Neuronal stem cell (in vitro differentiated cells): ENCODE results near the gene INTS3.
A peak's percentile ranks its signal among the peaks of the same experiment; 100 is the strongest.

Experiments
- DNase-seq: peaks from one replicate; pipeline ENCODE4 v3.0.0-alpha.2; 2013; ENCODE audit warnings: low spot score
- H2AFZ ChIP-seq: one replicate; pipeline ENCODE4 v1.6.1; 2013; ENCODE audit warnings: mild to moderate bottlenecking, low read length, inconsistent platforms
- H2AK5ac ChIP-seq: 2 replicates; pipeline ENCODE4 v1.6.1; 2013; ENCODE audit warnings: low read depth, mild to moderate bottlenecking, inconsistent platforms, low read length, moderate library complexity, mixed read lengths
- H2BK120ac ChIP-seq: 2 replicates; pipeline ENCODE4 v1.6.1; 2013; ENCODE audit warnings: low read depth, mild to moderate bottlenecking, inconsistent platforms, low read length, moderate library complexity, mixed read lengths
- H2BK12ac ChIP-seq: one replicate; pipeline ENCODE4 v1.6.1; 2013; ENCODE audit warnings: low read length, inconsistent platforms
- H2BK15ac ChIP-seq: 2 replicates; pipeline ENCODE4 v1.6.1; 2013; ENCODE audit warnings: mild to moderate bottlenecking, low read length, inconsistent platforms, mixed read lengths
- H2BK5ac ChIP-seq: one replicate; pipeline ENCODE4 v1.6.1; 2013; ENCODE audit warnings: inconsistent platforms, mild to moderate bottlenecking, low read length, moderate library complexity
- H3K14ac ChIP-seq: one replicate; pipeline ENCODE4 v1.6.1; 2013; ENCODE audit warnings: low read length, inconsistent platforms
- H3K18ac ChIP-seq: 2 replicates; pipeline ENCODE4 v1.6.1; 2013; ENCODE audit warnings: low read length, inconsistent platforms
- H3K23ac ChIP-seq: 2 replicates; pipeline ENCODE4 v1.6.1; 2013; ENCODE audit warnings: low read depth, mild to moderate bottlenecking, mixed read lengths, low read length, inconsistent platforms; ENCODE audit not compliant: poor library complexity
- H3K27ac ChIP-seq: replicated peaks from 3 replicates; pipeline ENCODE4 v1.5.1; 2013; ENCODE audit warnings: low read length, inconsistent platforms
- H3K27me3 ChIP-seq, 3 experiments: 2 replicates each; pipeline ENCODE4 v1.6.1; 2013; ENCODE audit warnings: low read length in 3 of 3, mild to moderate bottlenecking in 2 of 3, inconsistent platforms in 1 of 3, low read depth in 1 of 3, mixed read lengths in 1 of 3, moderate library complexity in 1 of 3; ENCODE audit not compliant: control insufficient read depth in 3 of 3, insufficient read depth in 3 of 3
- H3K36me3 ChIP-seq, 2 donors: replicated peaks in 1 of 2; 2 replicates each; pipeline ENCODE4 v1.6.1; 2013; ENCODE audit warnings: low read length in 2 of 2; ENCODE audit not compliant: control insufficient read depth in 2 of 2, insufficient read depth in 2 of 2
- H3K4ac ChIP-seq: 2 replicates; pipeline ENCODE4 v1.6.1; 2013; ENCODE audit warnings: inconsistent platforms, mild to moderate bottlenecking, low read length, moderate library complexity
- H3K4me1 ChIP-seq, 2 donors: 1 replicate in 1 of 2; 2 replicates in 1 of 2; pipeline ENCODE4 v1.6.1; 2013; ENCODE audit warnings: low read length in 2 of 2, low read depth in 1 of 2; ENCODE audit not compliant: control insufficient read depth in 2 of 2, insufficient read depth in 1 of 2
- H3K4me2 ChIP-seq: one replicate; pipeline ENCODE4 v1.6.1; 2013; ENCODE audit warnings: mild to moderate bottlenecking, low read length, inconsistent platforms; ENCODE audit not compliant: insufficient read depth, poor library complexity, severe bottlenecking
- H3K4me3 ChIP-seq, 2 donors: 2 replicates each; pipeline ENCODE4 v1.5.1; 2013; ENCODE audit warnings: low read length in 2 of 2, mild to moderate bottlenecking in 2 of 2, inconsistent platforms in 1 of 2, moderate library complexity in 1 of 2
- H3K79me1 ChIP-seq: one replicate; pipeline ENCODE4 v1.6.1; 2013; ENCODE audit warnings: low read depth, mild to moderate bottlenecking, inconsistent platforms, low read length, moderate library complexity
- H3K9ac ChIP-seq: one replicate; pipeline ENCODE4 v1.6.1; 2013; ENCODE audit warnings: mild to moderate bottlenecking, low read depth, low read length, inconsistent platforms; ENCODE audit not compliant: poor library complexity
- H3K9me3 ChIP-seq, 2 donors: replicated peaks in 1 of 2; 2 replicates each; pipeline versions ENCODE3 to v1.6.1; 2013; ENCODE audit warnings: low read length in 2 of 2, mild to moderate bottlenecking in 2 of 2, inconsistent platforms in 1 of 2, low read depth in 1 of 2, mixed read lengths in 1 of 2, moderate library complexity in 1 of 2; ENCODE audit not compliant: control insufficient read depth in 2 of 2, insufficient read depth in 1 of 2
- H4K8ac ChIP-seq: one replicate; pipeline ENCODE4 v1.6.1; 2013; ENCODE audit warnings: low read depth, mild to moderate bottlenecking, inconsistent platforms, low read length, moderate library complexity
- H4K91ac ChIP-seq: one replicate; pipeline ENCODE4 v1.6.1; 2013; ENCODE audit warnings: low read length, low read depth, mild to moderate bottlenecking, inconsistent platforms; ENCODE audit not compliant: poor library complexity
- WGBS, 2 donors: extraction: QIAGEN DNeasy Blood & Tissue Kit; methylation state at CpG; one replicate each; pipeline ENCODE4 v1.1.7; 2013; ENCODE audit warnings: missing lambda C conversion rate in 2 of 2, mixed read lengths in 1 of 2; ENCODE audit not compliant: insufficient read length in 2 of 2, insufficient replicate concordance in 1 of 2; ENCODE audit errors: extremely low coverage in 2 of 2; 5-methylcytosine and 5-hydroxymethylcytosine counted together

Gene INTS3

DNA sequence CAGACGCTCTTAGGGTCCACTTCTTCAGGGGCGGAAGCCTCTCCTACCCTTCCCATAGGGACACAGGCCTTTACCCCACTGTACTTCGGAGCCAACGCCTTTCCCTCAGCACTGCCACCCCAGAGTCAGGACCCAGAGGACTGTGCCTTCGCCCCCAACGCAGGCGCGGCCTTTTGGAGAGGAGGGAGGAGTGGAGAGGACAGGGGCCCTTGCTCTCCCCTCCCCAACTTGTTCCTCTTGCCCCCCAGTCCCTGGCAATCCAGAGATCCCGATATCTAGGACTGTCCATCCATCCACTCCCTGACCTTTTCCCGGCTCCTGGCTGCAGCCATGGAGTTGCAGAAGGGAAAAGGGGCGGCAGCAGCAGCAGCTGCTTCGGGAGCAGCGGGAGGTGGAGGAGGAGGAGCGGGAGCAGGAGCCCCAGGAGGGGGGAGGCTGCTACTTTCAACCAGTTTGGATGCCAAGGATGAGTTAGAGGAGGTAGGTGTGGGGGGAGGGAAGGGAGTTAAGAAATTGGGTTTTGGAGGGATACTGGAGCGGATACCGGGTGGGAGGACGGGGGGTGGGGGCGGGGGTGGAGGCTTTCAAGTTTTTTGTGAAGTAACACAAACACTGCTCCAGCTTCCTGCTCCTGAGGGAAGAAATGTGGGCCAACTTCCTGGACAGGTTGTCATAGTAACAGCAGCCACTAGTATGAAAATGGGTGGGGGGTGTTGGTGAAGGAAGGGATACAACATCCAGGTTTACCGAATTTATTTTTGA is 636 bp downstream of the INTS3 start:
- no peak overlapping the region for H2BK12ac ChIP-seq
- H3K79me1 ChIP-seq, result peaks cover 5% of the 10 kb centered on the region
- H2AK5ac ChIP-seq, result peak overlapping the region; percentile 79
- peak overlapping the region; percentile 79 for H3K4me2 ChIP-seq
- H3K27ac ChIP-seq, result peak overlapping the region; percentile 78
- peak overlapping the region; percentile 83 for H3K23ac ChIP-seq
- H2BK5ac ChIP-seq, result peak overlapping the region; percentile 45
- H2AFZ ChIP-seq, result peak overlapping the region; percentile 76
- no peak overlapping the region for H4K91ac ChIP-seq
- H3K14ac ChIP-seq, result no peak overlapping the region
- no peak for DNase-seq
- H4K8ac ChIP-seq, result peak overlapping the region; percentile 70
- peak overlapping the region; percentile 95 for H3K9ac ChIP-seq
- peaks cover 0 to 22% of the 10 kb centered on the region in 2 donors for H3K36me3 ChIP-seq
- H3K4me1 ChIP-seq, result peaks cover 3 to 18% of the 10 kb centered on the region in 2 donors
- H3K18ac ChIP-seq, result peak overlapping the region; percentile 94
- no peaks in the 10 kb centered on the region for H3K27me3 ChIP-seq
- no CpG with 5 or more reads among the region's 19 CpGs for WGBS, 2 donors
- no peaks in the 10 kb centered on the region for H3K9me3 ChIP-seq
- peak overlapping the region; percentile 84 to 87 for H3K4me3 ChIP-seq
- peak overlapping the region; percentile 63 for H2BK15ac ChIP-seq
- H3K4ac ChIP-seq, result no peak overlapping the region
- H2BK120ac ChIP-seq, result no peak overlapping the region

- peaks cover 5% of the 10 kb centered on the region for H3K79me1 ChIP-seq
- no peak overlapping the region for H3K4me2 ChIP-seq
- H3K4me3 ChIP-seq, result no peak overlapping the region
- H4K8ac ChIP-seq, result no peak overlapping the region
- no peak overlapping the region for H2BK15ac ChIP-seq
- no peak overlapping the region for H2BK120ac ChIP-seq
- no peak overlapping the region for H2AFZ ChIP-seq
- H3K27me3 ChIP-seq, result no peaks in the 10 kb centered on the region
- no peak overlapping the region for H3K4ac ChIP-seq
- H3K18ac ChIP-seq, result no peak overlapping the region
- peaks cover 7 to 22% of the 10 kb centered on the region in 2 donors for H3K4me1 ChIP-seq
- no peak overlapping the region for H3K23ac ChIP-seq
- H3K9ac ChIP-seq, result no peak overlapping the region
- no peaks in the 10 kb centered on the region for H3K9me3 ChIP-seq
- H3K36me3 ChIP-seq, result peaks cover 0 to 33% of the 10 kb centered on the region in 2 donors
- no CpG with 5 or more reads among the region's 5 CpGs for WGBS, 2 donors
- DNase-seq, result no peak
- no peak overlapping the region for H2BK12ac ChIP-seq
- no peak overlapping the region for H2AK5ac ChIP-seq
- H3K27ac ChIP-seq, result no peak overlapping the region
- H4K91ac ChIP-seq, result no peak overlapping the region
- no peak overlapping the region for H2BK5ac ChIP-seq
- no peak overlapping the region for H3K14ac ChIP-seq
Observed at GRCh38 chr1:153730468-153730988, 2.7 kb downstream of the INTS3 start.

DNA sequence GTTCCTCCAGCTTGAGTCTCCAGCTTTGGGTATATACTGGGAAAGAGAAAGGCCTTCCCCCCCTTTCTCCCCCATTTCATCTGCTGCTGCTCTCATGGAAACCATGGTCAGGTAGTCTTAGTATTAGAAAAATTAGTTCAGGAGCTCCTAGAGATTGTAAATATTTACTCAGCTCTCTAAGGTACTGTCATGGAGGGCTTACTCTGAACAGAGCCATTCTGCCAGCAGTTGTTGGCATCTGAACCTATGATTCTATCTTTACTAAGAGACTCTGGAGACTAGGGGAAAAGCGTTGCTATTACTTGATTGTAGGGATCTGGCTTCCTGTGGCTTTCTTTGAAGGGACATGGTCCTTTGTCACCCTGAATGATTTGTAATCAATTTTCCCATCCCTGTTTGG is 6.1 kb downstream of the INTS3 start:
- no peak overlapping the region for H3K9ac ChIP-seq
- no peak overlapping the region for H2BK15ac ChIP-seq
- H4K8ac ChIP-seq, result no peak overlapping the region
- H2AFZ ChIP-seq, result no peak overlapping the region
- no peaks in the 10 kb centered on the region for H3K9me3 ChIP-seq
- peaks cover 6 to 22% of the 10 kb centered on the region in 2 donors for H3K4me1 ChIP-seq
- no peak overlapping the region for H3K23ac ChIP-seq
- no peaks in the 10 kb centered on the region for H3K27me3 ChIP-seq
- H3K14ac ChIP-seq, result no peak overlapping the region
- no peak overlapping the region for H2BK12ac ChIP-seq
- no peak overlapping the region for H2AK5ac ChIP-seq
- H3K79me1 ChIP-seq, result peaks cover 2% of the 10 kb centered on the region
- H4K91ac ChIP-seq, result no peak overlapping the region
- no peak overlapping the region for H3K4me2 ChIP-seq
- no peak overlapping the region for H2BK120ac ChIP-seq
- H3K36me3 ChIP-seq, result peaks cover 0 to 54% of the 10 kb centered on the region in 2 donors
- H3K27ac ChIP-seq, result peak overlapping the region; percentile 48
- no peak overlapping the region for H3K4ac ChIP-seq
- DNase-seq, result no peak
- H3K18ac ChIP-seq, result no peak overlapping the region
- no peak overlapping the region for H3K4me3 ChIP-seq
- WGBS, 2 donors, result no CpG with 5 or more reads among the region's 1 CpG
- H2BK5ac ChIP-seq, result no peak overlapping the region

DNA sequence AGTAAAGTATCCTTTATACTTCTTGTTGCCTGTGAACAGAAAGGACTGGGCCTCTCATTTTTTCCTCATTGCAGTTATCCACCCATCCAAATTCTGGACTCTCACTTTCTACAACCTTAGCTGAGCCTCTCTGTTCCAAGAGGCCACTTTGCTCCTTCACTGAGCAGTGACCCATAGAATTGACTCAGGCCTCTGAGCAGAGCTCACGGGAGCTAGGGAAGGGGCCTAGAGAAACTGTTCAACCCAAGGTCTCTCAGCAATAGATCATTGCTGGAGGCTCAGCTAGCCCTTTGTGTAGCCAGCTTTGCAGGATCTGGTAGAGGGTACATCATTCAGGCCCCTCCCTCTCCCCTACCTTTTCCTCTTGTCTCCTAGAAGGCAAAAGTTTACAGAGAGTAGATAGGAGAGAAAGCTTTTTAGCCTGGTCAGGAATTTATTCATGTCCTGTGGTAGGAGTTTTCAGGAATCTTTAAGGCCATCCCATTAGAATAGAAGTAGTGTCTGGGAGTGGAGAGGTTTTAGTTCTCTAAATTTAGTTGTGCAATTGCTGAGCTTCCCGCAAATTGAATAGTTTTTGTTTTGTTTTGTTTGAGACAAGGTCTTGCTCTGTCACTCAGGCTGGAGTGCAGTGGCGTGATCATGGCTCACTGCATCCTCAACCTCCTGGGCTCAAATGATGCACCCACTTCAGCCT is 6.7 kb downstream of the INTS3 start:
- Histone ChIP-seq H3K9me3 (no peaks in the 10 kb centered on the region), H3K4ac (no peak overlapping the region), H4K91ac (no peak overlapping the region), H3K79me1 (no peaks in the 10 kb centered on the region), H3K4me1 (peaks cover 3 to 17% of the 10 kb centered on the region in 2 donors), H3K27ac (peak overlapping the region; percentile 48), H2AK5ac (no peak overlapping the region), H4K8ac (no peak overlapping the region), H3K27me3 (no peaks in the 10 kb centered on the region), H3K14ac (no peak overlapping the region), H3K4me2 (no peak overlapping the region), H3K23ac (no peak overlapping the region), H2BK12ac (no peak overlapping the region), H3K36me3 (peaks cover 0 to 54% of the 10 kb centered on the region in 2 donors), H3K9ac (no peak overlapping the region), H2BK5ac (no peak overlapping the region), H3K4me3 (no peak overlapping the region), H3K18ac (no peak overlapping the region), H2BK120ac (no peak overlapping the region), H2AFZ (no peak overlapping the region), H2BK15ac (no peak overlapping the region)
- no peak for DNase-seq
- no CpG with 5 or more reads among the region's 3 CpGs for WGBS, 2 donors
